Stimulated activated CD4-positive, alpha-beta T cell treated with anti-CD3 and anti-CD28 coated beads, Interleukin-4, amount 100 ng/mL, for 48 hours (primary cell): ENCODE measurements around the gene ARHGEF39.
"Not testable (repeated sequence)": the region's sequence is repeated elsewhere in the genome, so short reads cannot be mapped to it uniquely, and the experiment has no call there.

Source experiments
- DNase-seq, 2 donors: peaks; one replicate each; pipeline ENCODE4 v3.0.0-alpha.2; 2020; ENCODE audit warnings: low read depth in 2 of 2

ARHGEF39 gene

GRCh38 chr9:35651956-35652828, 12.8 kb downstream of the ARHGEF39 start:
- no peak for DNase-seq

- no peak for DNase-seq
Measured at GRCh38 chr9:35650341-35651158, 14.4 kb downstream of the ARHGEF39 start, which contains the start of gene SIT1. Gene SIT1, minus strand, starts transcription at chr9:35650931. Its CDS starts 78 bp downstream, at chr9:35650853.

DNA sequence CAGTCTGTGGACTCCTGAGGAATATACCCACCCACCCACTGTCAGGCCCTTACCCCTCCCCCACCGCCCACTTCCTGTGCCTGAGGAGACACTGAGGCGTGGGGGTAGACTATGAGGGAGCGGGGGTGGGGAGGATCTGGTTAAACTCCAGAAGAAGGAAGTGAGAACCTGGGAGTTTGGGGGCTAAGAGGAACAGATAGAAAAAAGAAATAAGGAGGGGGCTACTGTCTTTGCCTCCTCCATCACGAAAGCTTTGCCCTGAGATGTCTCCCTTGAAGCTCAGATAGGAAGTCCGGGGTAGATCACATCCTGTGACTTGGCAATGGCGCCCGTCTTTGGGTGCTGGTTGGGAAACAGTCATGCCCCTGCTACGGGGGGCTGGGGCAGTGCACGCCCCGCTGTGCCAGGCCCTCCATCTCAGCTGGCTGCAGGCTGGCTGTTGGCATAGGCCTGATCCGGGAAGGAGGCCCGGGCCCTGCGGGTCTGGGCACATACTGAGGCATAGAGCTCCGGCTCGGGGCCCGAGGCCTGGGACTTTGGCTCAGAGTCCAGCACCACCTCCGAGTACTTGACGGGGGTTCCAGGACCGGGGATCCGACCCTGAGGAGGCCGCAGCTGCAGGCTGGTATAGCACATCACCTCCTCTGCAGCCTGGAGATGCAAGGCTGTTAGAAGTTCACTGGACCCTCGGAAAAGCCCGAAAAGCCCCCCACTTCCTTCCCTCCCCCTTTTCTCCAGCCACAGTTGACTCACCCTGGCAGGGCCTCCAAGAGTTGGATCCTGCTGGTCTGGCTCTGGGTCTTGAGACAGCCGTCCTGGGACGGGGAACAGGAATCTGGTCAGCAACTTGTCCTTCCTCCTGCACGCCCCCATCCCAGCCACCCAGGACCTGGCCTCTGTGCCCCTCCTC, 15.3 kb downstream of the ARHGEF39 start:
- DNase-seq, result no peak

GRCh38 chr9:35646533-35647265, 18.3 kb downstream of the ARHGEF39 start:
- DNase-seq, result peak; percentile 87 to 90

- DNase-seq, result no peak
Measured at GRCh38 chr9:35646153-35646532, 18.9 kb downstream of the ARHGEF39 start.

DNA sequence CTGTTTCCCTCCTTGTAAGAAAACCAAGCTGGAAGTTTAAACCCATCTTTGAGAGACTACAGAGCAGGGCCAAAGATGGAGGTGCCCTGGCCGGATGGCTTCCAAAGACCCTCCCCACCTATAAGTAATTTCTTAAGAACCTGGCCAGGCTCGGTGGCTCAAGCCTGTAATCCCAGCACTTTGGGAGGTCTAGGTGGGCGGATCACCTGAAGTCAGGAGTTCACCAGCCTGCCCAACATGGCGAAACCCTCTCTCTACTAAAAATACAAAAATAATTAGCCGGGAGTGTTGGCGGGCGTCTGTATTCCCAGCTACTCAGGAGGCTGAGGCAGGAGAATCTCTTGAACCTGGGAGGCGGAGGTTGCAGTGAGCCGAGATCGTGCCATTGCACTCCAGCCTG, 19.3 kb downstream of the ARHGEF39 start:
- DNase-seq, result not testable (repeated sequence)

DNA sequence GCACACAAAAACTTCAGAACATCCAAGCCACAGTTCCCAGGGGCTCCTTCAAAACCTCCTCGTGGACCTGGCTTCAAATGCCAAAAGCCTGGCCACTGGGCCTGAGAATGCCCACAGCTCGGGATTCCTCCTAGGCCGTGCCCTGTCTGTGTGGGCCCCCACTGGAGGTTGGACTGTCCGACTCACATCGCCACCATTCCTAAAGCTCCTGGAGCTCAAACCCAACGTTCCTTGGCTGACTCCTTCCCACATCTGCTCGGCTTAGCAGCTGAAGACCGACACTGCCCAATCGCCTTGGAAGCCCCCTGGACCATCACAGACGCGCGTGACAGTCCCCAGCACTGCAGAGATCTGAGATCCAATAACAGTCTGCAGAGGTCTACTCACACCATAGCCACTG, 21.9 kb downstream of the ARHGEF39 start:
- DNase-seq, result no peak

- not testable (repeated sequence) for DNase-seq
Measured at GRCh38 chr9:35641478-35641877, 23.5 kb downstream of the ARHGEF39 start.

DNA sequence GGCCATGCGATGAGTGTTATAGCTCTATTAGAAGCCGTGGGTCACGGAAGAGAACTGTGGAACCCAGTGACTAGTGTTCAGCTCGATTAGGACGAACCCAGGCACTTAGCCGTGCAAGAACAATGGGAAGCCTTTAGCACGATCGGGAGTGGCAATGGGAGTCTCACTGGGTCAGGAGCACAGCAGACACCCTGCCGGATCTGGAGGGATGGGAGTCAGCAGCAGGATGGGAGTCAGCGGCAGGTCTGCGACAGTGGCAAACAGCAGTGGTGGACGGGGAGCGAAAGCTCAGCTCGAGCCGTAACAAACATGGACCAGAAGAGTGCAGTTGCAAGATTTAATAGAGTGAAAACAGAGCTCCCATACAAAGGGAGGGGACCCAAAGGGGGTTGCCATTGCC, 24.6 kb downstream of the ARHGEF39 start:
- not testable (repeated sequence) for DNase-seq

GRCh38 chr9:35639631-35640030, 25.4 kb downstream of the ARHGEF39 start:
- DNase-seq, result no peak

GRCh38 chr9:35639225-35639624, 25.8 kb downstream of the ARHGEF39 start:
- DNase-seq, result not testable (repeated sequence)

DNA sequence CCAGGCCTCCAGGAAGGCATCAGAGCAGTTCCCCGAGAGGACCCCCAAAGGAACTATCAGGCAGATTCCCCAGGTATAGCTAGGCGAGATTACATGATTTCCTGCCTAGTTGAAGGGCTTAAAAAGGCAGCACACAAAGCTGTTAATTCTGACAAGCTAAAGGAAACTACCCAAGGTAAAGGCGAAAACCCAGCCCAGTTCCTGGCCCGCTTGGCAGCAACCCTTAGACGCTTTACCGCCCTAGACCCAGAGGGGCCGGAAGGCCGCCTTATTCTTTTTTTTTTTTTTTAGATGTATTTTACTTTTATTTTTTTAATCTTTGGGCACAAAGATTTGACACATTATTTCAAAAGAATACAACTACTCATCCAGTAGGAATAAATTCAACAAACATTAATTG, 26.2 kb downstream of the ARHGEF39 start:
- DNase-seq, result not testable (repeated sequence)

DNA sequence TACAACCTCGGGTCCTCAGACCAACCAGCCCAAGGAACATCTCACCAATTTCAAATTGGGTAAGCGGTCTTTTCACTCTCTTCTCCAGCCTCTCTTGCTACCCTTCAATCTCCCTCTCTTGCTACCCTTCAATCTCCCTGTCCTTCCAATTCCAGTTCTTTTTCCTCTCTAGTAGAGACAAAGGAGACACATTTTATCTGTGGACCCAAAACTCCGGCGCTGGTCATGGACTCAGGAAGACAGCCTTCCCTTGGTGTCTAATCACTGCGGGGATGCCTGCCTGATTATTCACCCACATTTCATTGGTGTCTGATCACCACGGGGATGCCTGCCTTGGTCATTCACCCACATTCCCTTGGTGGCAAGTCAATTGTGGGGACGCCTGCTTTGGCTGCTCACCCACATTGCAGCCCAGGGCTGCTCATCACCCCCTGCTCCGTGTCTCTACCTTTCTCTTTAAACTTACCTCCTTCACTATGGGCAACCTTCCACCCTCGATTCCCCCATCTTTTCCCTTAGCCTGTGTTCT, 27.5 kb downstream of the ARHGEF39 start:
- not testable (repeated sequence) for DNase-seq

DNA sequence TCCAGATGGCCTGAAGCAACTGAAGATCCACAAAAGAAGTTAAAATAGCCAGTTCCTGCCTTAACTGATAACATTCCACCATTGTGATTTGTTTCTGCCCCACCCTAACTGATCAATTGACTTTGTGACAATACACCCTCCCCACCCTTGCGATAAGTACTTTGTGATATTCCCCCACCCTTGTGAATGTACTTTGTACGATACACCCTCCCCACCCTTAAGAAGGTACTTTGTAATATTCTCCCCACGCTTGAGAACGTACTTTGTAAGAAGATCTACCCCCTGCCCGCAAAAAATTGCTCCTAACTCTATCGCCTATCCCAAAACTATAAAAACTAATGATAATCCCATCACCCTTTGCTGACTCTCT, 28.1 kb downstream of the ARHGEF39 start:
- not testable (repeated sequence) for DNase-seq

GRCh38 chr9:35636135-35636876, 28.7 kb downstream of the ARHGEF39 start:
- DNase-seq, result no peak

GRCh38 chr9:35635730-35636129, 29.3 kb downstream of the ARHGEF39 start:
- no peak for DNase-seq

GRCh38 chr9:35629597-35629996, 35.4 kb downstream of the ARHGEF39 start:
- DNase-seq, result no peak

DNA sequence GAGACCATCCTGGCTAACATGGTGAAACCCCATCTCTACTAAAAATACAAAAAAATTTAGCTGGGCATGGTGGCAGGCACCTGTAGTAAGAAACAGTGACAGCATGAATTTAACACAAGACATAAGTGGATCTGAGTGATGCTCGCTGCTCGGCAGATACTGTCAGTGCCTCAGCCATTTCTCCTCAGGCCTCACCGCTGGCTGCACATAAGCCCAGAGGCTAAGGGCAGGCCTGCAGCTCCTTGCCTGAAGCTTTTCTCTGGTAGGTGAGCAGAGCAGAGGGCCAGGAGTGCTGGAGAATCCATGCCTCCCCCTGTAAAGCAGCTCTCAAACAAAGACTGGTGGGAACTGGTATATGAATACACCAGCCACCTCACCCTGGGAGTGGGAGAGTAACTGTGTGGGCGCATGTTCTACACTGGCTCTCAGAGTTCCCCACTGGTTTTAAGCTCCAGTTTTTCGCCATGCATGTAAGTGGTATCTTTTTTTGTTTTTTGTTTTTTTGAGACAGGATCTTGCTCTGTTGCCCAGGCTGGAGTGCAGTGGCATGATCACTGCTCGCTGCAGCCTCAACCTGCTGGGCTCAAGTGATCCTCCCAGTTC, 36.5 kb downstream of the ARHGEF39 start:
- no peak for DNase-seq

GRCh38 chr9:35627575-35627974, 37.4 kb downstream of the ARHGEF39 start:
- DNase-seq, result no peak

DNA sequence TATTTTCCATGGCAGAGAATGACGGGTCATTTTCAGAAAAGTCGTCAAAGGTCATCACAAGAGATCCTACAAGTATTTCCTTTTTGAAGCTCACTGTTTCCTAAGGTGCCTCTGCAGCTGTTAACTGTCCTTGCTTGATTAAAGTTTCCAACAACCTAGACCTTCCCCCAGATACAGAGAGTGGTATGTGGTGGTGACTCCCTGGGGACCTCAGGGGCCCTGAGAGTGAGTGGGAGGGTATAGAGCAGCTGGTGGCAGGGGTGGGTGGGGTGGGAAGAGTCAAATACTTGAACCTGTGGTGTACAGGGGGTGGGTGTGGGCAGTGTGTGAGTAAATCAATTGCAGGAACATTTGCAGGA, 45.2 kb downstream of the ARHGEF39 start:
- no peak for DNase-seq
